Tibial nerve (tissue), 4 donors: ENCODE results near the gene FLYWCH1.

Experiments
- EP300 ChIP-seq, 2 donors: sonication (generic); formaldehyde crosslinking; IDR thresholded peaks; one replicate each; pipeline ENCODE4 v1.6.1; 2017; ENCODE audit warnings: antibody characterized with exemption in 2 of 2, mild to moderate bottlenecking in 1 of 2
- POLR2A ChIP-seq, 2 donors: fragments of 450-650 bp; IDR thresholded peaks; one replicate each; pipeline ENCODE4 v1.6.1; 2017; ENCODE audit warnings: antibody characterized with exemption in 2 of 2, mild to moderate bottlenecking in 2 of 2, moderate library complexity in 2 of 2
- TF ChIP-seq, protein P1 (sequence below), 5 experiments: fragments of 200-600 bp in 3 of 5; fragments of 450-650 bp in 2 of 5; sonication (generic) in 3 of 5; IDR thresholded peaks; one replicate each; pipeline ENCODE4 v1.5.1; 2016 to 2019; ENCODE audit warnings: antibody characterized with exemption in 5 of 5, mild to moderate bottlenecking in 3 of 5, moderate library complexity in 2 of 5

DNA sequence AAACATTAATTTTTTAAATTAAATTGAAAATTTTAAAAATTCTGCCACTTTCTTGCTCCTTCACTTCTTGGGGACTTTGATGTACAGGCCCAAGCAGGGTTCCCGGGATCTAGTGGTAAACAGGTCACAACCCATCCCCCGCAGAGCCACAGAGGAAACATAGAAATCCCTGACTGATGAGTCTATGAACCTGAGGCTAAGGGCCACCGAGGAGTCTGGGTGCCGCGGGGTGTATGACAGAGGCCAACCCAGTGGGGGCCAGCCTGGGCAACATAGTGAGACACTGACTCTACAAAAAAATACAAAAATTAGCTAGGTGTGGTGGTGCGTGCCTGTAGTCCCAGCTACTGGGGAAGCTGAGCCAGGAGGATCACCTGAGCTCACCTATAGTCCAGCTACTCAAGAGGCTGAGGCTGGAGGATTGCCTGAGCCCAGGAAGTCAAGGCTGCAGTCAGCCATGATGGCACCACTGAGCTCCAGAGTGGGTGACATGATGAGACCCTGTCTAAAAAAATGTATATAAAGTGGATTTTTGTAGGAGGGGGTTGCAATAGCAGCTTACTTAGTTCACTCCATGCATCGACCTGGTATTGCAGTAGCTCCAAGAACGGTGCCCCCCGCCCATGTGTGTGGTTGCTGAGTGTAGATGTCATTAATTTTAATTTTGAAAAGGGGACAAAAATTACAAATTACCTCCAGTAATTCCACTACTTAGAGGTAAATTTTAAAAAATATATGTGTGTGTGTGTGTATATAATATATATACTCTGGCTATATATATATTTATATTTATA, 9.2 kb upstream of the FLYWCH1 start:
- TF ChIP-seq, protein P1, sequence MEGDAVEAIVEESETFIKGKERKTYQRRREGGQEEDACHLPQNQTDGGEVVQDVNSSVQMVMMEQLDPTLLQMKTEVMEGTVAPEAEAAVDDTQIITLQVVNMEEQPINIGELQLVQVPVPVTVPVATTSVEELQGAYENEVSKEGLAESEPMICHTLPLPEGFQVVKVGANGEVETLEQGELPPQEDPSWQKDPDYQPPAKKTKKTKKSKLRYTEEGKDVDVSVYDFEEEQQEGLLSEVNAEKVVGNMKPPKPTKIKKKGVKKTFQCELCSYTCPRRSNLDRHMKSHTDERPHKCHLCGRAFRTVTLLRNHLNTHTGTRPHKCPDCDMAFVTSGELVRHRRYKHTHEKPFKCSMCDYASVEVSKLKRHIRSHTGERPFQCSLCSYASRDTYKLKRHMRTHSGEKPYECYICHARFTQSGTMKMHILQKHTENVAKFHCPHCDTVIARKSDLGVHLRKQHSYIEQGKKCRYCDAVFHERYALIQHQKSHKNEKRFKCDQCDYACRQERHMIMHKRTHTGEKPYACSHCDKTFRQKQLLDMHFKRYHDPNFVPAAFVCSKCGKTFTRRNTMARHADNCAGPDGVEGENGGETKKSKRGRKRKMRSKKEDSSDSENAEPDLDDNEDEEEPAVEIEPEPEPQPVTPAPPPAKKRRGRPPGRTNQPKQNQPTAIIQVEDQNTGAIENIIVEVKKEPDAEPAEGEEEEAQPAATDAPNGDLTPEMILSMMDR (IDR thresholded peaks at IDR 0.05), result no peak
- TF ChIP-seq EP300 (IDR thresholded peaks at IDR 0.05) (no peak), POLR2A (IDR thresholded peaks at IDR 0.05) (no peak)
